Esophagus squamous epithelium (tissue), 5 donors: ENCODE results near the gene HIKESHI. TPM values are rescaled to one million over a fixed set of nuclear protein-coding genes. Genes with fewer than 3 reads are reported as not detected.

Experiments used
- DNase-seq: peaks from one replicate; lab custom pipeline; 2025; lab: John Stamatoyannopoulos, UW
- H3K27ac ChIP-seq, 4 donors: fragments of 200-600 bp; sonication (generic); one replicate each; pipeline ENCODE4 v1.5.1; 2016 to 2019; ENCODE audit warnings: mild to moderate bottlenecking in 1 of 4
- H3K27me3 ChIP-seq, 4 donors: fragments of 200-600 bp; sonication (generic); 1 replicate in 3 of 4; 2 replicates in 1 of 4; pipeline versions ENCODE4 v1.5.1 to v1.6.0; 2017 to 2021; ENCODE audit warnings: antibody characterized with exemption in 1 of 4
- H3K36me3 ChIP-seq, 3 donors: fragments of 200-600 bp; sonication (generic); one replicate each; pipeline ENCODE4 v1.5.1; 2016 to 2019
- H3K4me1 ChIP-seq, 3 donors: fragments of 200-600 bp; sonication (generic); one replicate each; pipeline ENCODE4 v1.5.1; 2017 to 2019
- H3K4me3 ChIP-seq, 4 donors: fragments of 200-600 bp; sonication (generic); 1 replicate in 3 of 4; 2 replicates in 1 of 4; pipeline ENCODE4 v1.5.1; 2016 to 2019; ENCODE audit warnings: mild to moderate bottlenecking in 2 of 4, moderate library complexity in 1 of 4
- H3K9me3 ChIP-seq, 3 donors: fragments of 200-600 bp; sonication (generic); one replicate each; pipeline ENCODE4 v1.5.1; 2016 to 2019
- POLR2A ChIP-seq, 4 donors: fragments of 450-650 bp; IDR thresholded peaks; one replicate each; pipeline ENCODE4 v1.6.1; 2017; ENCODE audit warnings: antibody characterized with exemption in 4 of 4, mild to moderate bottlenecking in 4 of 4, moderate library complexity in 3 of 4
- WGBS, 2 donors: methylation state at CpG; one replicate each; pipeline ENCODE4 v1.1.5; 2018; 5-methylcytosine and 5-hydroxymethylcytosine counted together
- intact Hi-C: fragments of 100-400 bp; cut with DNase I; formaldehyde crosslinking; loops from one replicate; pipeline ENCODE4 v1.15.0; 2022
- total RNA-seq, 4 donors: library from RNA; depleted of rRNA; stranded (reverse); fragments of >200 nt; gene quantifications; one replicate each; pipeline ENCODE4 v1.1.0, GENCODE V29; 2016
- TF ChIP-seq, protein P1 (sequence below), 6 experiments: fragments of 450-650 bp in 4 of 6; fragments of 200-600 bp in 2 of 6; sonication (generic) in 2 of 6; IDR thresholded peaks; one replicate each; pipeline ENCODE4 v1.5.1; 2016 to 2019; ENCODE audit warnings: antibody characterized with exemption in 6 of 6, mild to moderate bottlenecking in 4 of 6, moderate library complexity in 4 of 6
- donor health status: DM: yes; HTN: yes; CAD: no.

Gene HIKESHI
- total RNA-seq, 4 donors from 2014 or later = 22.4 to 35.7 (median 33.9) TPM

DNA sequence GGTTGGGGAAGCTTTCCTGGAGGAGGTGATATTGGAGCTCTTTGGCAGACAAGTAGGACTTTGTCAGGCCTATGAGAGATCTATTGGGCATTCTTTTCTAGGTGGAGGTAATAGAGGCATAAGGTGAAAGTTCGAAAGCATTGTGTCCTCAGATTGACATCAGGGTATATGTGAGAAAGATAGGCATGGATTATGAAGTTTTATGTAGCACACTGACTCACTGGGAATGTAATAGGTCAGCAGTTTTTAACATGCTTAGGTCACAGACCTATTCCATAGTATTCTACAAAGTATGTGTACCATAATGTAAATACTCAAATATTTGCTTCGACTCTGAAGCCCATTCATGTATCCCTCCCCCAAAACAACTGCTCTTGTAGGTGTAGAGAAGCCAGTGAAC, 11.8 kb downstream of the HIKESHI start:
- intact Hi-C loops = no loop called here
- DNase-seq = no peak
- WGBS, 2 donors = 76 to 84% methylated on average over 2 of the region's 2 CpGs
- peaks cover 0 to 6% (median 0%) of the 10 kb centered on the region in 3 donors for H3K4me1 ChIP-seq
- no peaks in the 10 kb centered on the region for H3K9me3 ChIP-seq
- peaks cover 0 to 70% (median 0%) of the 10 kb centered on the region in 3 donors for H3K36me3 ChIP-seq
- H3K4me3 ChIP-seq = no peak overlapping the region
- H3K27ac ChIP-seq = no peak overlapping the region
- TF ChIP-seq, protein P1, sequence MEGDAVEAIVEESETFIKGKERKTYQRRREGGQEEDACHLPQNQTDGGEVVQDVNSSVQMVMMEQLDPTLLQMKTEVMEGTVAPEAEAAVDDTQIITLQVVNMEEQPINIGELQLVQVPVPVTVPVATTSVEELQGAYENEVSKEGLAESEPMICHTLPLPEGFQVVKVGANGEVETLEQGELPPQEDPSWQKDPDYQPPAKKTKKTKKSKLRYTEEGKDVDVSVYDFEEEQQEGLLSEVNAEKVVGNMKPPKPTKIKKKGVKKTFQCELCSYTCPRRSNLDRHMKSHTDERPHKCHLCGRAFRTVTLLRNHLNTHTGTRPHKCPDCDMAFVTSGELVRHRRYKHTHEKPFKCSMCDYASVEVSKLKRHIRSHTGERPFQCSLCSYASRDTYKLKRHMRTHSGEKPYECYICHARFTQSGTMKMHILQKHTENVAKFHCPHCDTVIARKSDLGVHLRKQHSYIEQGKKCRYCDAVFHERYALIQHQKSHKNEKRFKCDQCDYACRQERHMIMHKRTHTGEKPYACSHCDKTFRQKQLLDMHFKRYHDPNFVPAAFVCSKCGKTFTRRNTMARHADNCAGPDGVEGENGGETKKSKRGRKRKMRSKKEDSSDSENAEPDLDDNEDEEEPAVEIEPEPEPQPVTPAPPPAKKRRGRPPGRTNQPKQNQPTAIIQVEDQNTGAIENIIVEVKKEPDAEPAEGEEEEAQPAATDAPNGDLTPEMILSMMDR (IDR thresholded peaks at IDR 0.05) = no peak
- TF ChIP-seq POLR2A (IDR thresholded peaks at IDR 0.05) = no peak
- no peaks in the 10 kb centered on the region for H3K27me3 ChIP-seq

DNA sequence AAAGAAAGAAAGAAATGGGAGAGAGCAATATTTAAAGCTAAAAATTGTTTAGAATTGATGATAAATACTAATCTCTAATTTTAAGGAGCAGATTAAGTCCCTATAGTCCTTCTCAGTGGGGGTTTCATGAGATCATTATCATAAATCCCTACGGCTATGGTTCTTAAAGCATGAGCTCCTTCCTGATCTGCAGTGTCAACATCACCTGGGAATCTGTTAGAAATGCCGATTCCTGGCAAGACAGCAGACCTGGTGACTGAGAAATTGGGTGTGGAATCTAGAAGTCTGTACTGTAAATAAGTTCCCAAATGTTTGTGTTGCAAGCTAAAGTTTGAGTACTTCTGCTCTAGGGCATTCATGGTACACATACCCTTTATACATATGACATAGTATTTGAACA, 12.6 kb downstream of the HIKESHI start:
- no peak for DNase-seq
- H3K9me3 ChIP-seq = no peaks in the 10 kb centered on the region
- H3K27me3 ChIP-seq = no peaks in the 10 kb centered on the region
- intact Hi-C loops = no loop called here
- TF ChIP-seq, protein P1 (IDR thresholded peaks at IDR 0.05) = no peak
- TF ChIP-seq POLR2A (IDR thresholded peaks at IDR 0.05) = no peak
- peaks cover 0 to 75% (median 0%) of the 10 kb centered on the region in 3 donors for H3K36me3 ChIP-seq
- H3K4me3 ChIP-seq = no peak overlapping the region
- 69 to 85% methylated on average over 2 of the region's 2 CpGs for WGBS, 2 donors
- H3K4me1 ChIP-seq = peaks cover 0 to 6% (median 0%) of the 10 kb centered on the region in 3 donors
- H3K27ac ChIP-seq = no peak overlapping the region

DNA sequence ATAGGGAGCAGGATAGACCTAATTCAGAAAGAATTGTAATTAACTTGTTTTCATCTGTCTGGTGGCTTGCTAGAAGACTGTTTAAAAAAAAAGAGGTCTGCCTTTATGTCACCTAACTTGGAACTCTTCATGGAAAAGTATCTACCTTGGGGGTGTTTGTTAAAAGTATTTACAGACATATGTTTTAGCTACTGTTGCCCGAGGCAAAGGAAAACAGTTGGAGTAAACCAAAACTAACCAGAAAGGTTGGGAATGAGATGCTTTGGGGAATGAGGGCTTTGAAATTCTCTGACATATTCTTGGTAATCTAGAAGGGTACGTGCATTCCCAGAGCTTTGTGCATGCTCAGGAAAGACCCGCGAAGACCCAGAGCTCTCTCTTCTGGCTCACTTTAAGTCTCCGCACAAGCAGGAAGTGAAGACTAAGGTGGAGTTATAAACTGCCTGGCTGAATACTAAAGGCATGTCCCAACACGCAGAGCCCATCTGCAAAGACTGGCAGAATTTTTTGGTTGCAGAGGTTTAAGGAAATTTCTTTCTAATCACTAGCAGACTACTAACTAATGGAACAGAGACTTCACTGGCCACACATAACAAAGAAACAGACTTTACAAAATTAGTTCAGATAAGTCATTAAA, 33.2 kb downstream of the HIKESHI start:
- TF ChIP-seq POLR2A (IDR thresholded peaks at IDR 0.05) = no peak
- TF ChIP-seq, protein P1 (IDR thresholded peaks at IDR 0.05) = no peak
- DNase-seq = no peak
- 83 to 93% methylated on average over 6 of the region's 6 CpGs for WGBS, 2 donors

DNA sequence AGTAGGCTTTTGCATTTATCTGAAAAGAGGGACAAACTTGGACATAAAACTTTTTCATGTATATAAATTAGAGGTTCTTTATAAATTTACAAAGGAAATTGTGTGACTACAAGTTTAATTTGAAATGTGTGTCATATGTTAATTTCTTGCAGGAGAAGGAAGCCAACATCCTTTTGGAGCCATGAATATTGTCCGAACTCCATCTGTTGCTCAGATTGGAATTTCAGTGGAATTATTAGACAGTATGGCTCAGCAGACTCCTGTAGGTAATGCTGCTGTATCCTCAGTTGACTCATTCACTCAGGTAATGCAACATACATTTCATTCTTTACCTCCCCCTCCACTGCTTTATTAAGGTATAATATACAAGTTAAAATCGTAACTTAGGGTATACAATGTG, 35.2 kb downstream of the HIKESHI start:
- H3K4me1 ChIP-seq = no peaks in the 10 kb centered on the region
- peaks cover 0 to 70% (median 0%) of the 10 kb centered on the region in 3 donors for H3K36me3 ChIP-seq
- no peak for DNase-seq
- 96% methylated on average over 2 of the region's 2 CpGs for WGBS, 2 donors
- no peak overlapping the region for H3K4me3 ChIP-seq
- no peak overlapping the region for H3K27ac ChIP-seq
- no peak for TF ChIP-seq POLR2A (IDR thresholded peaks at IDR 0.05)
- TF ChIP-seq, protein P1 (IDR thresholded peaks at IDR 0.05) = no peak
- intact Hi-C loops = no loop called here
- peaks cover 0 to 3% (median 0%) of the 10 kb centered on the region in 3 donors for H3K9me3 ChIP-seq
- no peaks in the 10 kb centered on the region for H3K27me3 ChIP-seq

More for the DNA sequence above, 33.2 kb downstream of the HIKESHI start:
- peaks cover 0 to 3% (median 0%) of the 10 kb centered on the region in 3 donors for H3K9me3 ChIP-seq
- H3K27me3 ChIP-seq = no peaks in the 10 kb centered on the region
- intact Hi-C loops = no loop called here
- peaks cover 0 to 73% (median 0%) of the 10 kb centered on the region in 3 donors for H3K36me3 ChIP-seq
- H3K27ac ChIP-seq = no peak overlapping the region
- H3K4me3 ChIP-seq = no peak overlapping the region
- H3K4me1 ChIP-seq = no peaks in the 10 kb centered on the region

DNA sequence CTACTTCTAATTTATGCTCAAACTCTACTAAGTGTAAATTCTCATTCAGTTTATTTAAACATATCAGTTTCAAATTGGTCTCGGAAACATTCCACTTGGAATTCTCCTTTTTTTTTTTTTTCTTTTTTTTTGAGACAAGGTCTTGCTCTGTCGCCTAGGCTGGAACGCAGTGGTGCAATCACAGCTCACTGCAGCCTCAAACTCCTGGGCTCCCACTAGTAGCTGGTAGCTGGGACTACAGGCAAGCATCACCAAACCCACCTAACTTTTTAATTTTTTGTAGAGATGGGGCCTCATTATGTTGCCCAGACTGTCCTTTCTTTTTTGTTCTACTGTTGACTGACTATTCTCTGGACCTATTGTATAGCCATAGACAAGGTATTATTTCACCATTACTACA, 39.3 kb downstream of the HIKESHI start:
- 94 to 97% methylated on average over 3 of the region's 3 CpGs for WGBS, 2 donors

More for the DNA sequence above, 39.3 kb downstream of the HIKESHI start:
- DNase-seq = no peak
- TF ChIP-seq, protein P1 (IDR thresholded peaks at IDR 0.05) = no peak
- TF ChIP-seq POLR2A (IDR thresholded peaks at IDR 0.05) = no peak
- Histone ChIP-seq H3K36me3 (peaks cover 0 to 68% (median 0%) of the 10 kb centered on the region in 3 donors), H3K9me3 (no peaks in the 10 kb centered on the region), H3K4me1 (no peaks in the 10 kb centered on the region), H3K27ac (no peak overlapping the region), H3K4me3 (no peak overlapping the region), H3K27me3 (no peaks in the 10 kb centered on the region)
- intact Hi-C loops = no loop called here
